Inflammatory macrophage treated with lipopolysaccharide for 4 hours (primary cell): ENCODE measurements around the gene ADAM12.
"Not testable (repeated sequence)": the region's sequence is repeated elsewhere in the genome, so short reads cannot be mapped to it uniquely, and the experiment has no call there.

Source experiments
- DNase-seq: peaks from one replicate; pipeline ENCODE4 v3.0.0-alpha.2; 2020

ADAM12 gene

GRCh38 chr10:126207313-126207771 is 180.9 kb downstream of the ADAM12 start:
- no peak for DNase-seq

- no peak for DNase-seq
Measured at GRCh38 chr10:126205486-126206205, 182.6 kb downstream of the ADAM12 start.

- DNase-seq = no peak
Measured at GRCh38 chr10:126204320-126204719, 184.0 kb downstream of the ADAM12 start.

GRCh38 chr10:126203746-126204145 is 184.5 kb downstream of the ADAM12 start:
- DNase-seq = no peak

GRCh38 chr10:126201603-126202002 is 186.7 kb downstream of the ADAM12 start:
- no peak for DNase-seq

- no peak for DNase-seq
Measured at GRCh38 chr10:126199221-126199998, 188.9 kb downstream of the ADAM12 start.

- DNase-seq = no peak
Measured at GRCh38 chr10:126198681-126199080, 189.6 kb downstream of the ADAM12 start.

GRCh38 chr10:126197036-126197543 is 191.2 kb downstream of the ADAM12 start:
- no peak for DNase-seq

GRCh38 chr10:126196281-126196680 is 192.0 kb downstream of the ADAM12 start:
- DNase-seq = no peak

GRCh38 chr10:126191192-126191591 is 197.1 kb downstream of the ADAM12 start:
- DNase-seq = no peak

- DNase-seq = no peak
Measured at GRCh38 chr10:126188679-126189200, 199.5 kb downstream of the ADAM12 start.

- DNase-seq = no peak
Measured at GRCh38 chr10:126187399-126187798, 200.9 kb downstream of the ADAM12 start.

- no peak for DNase-seq
Measured at GRCh38 chr10:126186766-126187165, 201.5 kb downstream of the ADAM12 start.

- DNase-seq = no peak
Measured at GRCh38 chr10:126185676-126186447, 202.4 kb downstream of the ADAM12 start.

- no peak for DNase-seq
Measured at GRCh38 chr10:126181626-126182025, 206.7 kb downstream of the ADAM12 start.

- peak; percentile 35 for DNase-seq
Measured at GRCh38 chr10:126179637-126180036, 208.6 kb downstream of the ADAM12 start.

GRCh38 chr10:126177417-126178030 is 210.8 kb downstream of the ADAM12 start:
- no peak for DNase-seq

- no peak for DNase-seq
Measured at GRCh38 chr10:126175641-126176262, 212.5 kb downstream of the ADAM12 start.

- DNase-seq = not testable (repeated sequence)
Measured at GRCh38 chr10:126172755-126173154, 215.5 kb downstream of the ADAM12 start.

- DNase-seq = peak; percentile 28
Measured at GRCh38 chr10:126171555-126171954, 216.7 kb downstream of the ADAM12 start.

- no peak for DNase-seq
Measured at GRCh38 chr10:126170776-126171175, 217.5 kb downstream of the ADAM12 start.

- DNase-seq = no peak
Measured at GRCh38 chr10:126170371-126170770, 217.9 kb downstream of the ADAM12 start.
